ENCODE results near the gene KLF2. TPM values are rescaled to one million over a fixed set of nuclear protein-coding genes. Genes with fewer than 3 reads are reported as not detected.

The KLF2 gene
- total and polyA plus RNA-seq, 7 donors: 3.3 to 35.4 (median 23.1) TPM

GRCh38 chr19:16333001-16333586, 8.5 kb downstream of the KLF2 start:
- Histone ChIP-seq H3K4me1 (peaks cover 6% of the 10 kb centered on the region), H3K27me3 (ENCODE audit: insufficient read depth in 3 of 3, low read length in 2 of 3) (no peaks in the 10 kb centered on the region), H3K27ac (no peak overlapping the region), H3K4me3 (no peak overlapping the region), H3K36me3 (ENCODE audit: insufficient read depth in 1 of 2, low read depth in 1 of 2) (no peaks in the 10 kb centered on the region), H3K9me3 (no peaks in the 10 kb centered on the region)
- 82 to 93% (median 89%) methylated on average over 12 of the region's 12 CpGs for WGBS, 3 donors
- DNase-seq (no peak), ATAC-seq (no peak)
- intact Hi-C loops (cut with DNase I): no loop called here
- TF ChIP-seq CTCF (IDR thresholded peaks at IDR 0.05): no peak

DNA sequence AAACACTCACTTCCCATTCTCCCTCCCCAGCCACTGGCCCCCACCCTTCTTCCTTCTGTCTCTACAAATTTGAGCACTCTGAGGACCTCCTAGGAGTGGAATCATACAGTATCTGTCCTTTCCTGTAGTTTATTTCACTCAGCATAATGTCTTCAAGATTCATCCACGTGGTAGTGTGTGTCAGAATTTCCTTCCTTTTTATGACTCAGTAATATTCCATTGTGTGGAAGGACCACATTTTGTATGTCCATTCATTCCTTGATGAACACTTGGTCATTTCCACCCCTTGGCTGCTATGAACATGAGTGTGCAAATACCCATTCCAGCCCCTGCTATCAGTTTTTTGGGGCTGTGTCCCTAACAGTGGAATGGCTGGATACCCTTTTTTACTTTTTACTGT, 9.8 kb downstream of the KLF2 start:
- WGBS, 3 donors: 59 to 77% (median 62%) methylated on average over 1 of the region's 1 CpG
- Histone ChIP-seq H3K9me3 (no peaks in the 10 kb centered on the region), H3K4me3 (no peak overlapping the region), H3K27me3 (ENCODE audit: insufficient read depth in 3 of 3, low read length in 2 of 3) (no peaks in the 10 kb centered on the region), H3K4me1 (peaks cover 18% of the 10 kb centered on the region), H3K27ac (no peak overlapping the region), H3K36me3 (ENCODE audit: insufficient read depth in 1 of 2, low read depth in 1 of 2) (no peaks in the 10 kb centered on the region)
- intact Hi-C loops (cut with DNase I): no loop called here
- DNase-seq (no peak), ATAC-seq (no peak)
- no peak for TF ChIP-seq CTCF (IDR thresholded peaks at IDR 0.05)

DNA sequence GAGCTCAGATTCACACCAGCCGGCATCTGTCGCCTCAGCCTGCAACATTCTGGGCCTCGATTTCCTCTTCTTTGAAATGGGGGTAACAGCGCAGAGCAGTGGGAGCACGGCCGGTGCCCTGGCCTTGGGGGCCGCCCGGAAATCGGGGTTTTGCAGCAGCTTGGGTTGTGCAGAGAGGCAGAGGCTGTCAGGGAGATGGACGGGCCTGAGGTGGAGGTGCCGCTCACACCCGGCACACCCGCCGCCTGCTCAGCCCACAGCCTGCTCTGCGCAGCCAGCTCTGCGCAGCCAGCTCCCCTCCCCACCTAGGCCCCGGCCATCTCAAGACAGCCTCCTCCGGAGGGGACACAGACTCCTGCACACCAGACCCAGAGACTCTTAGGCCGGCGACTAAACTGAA, 10.6 kb downstream of the KLF2 start:
- DNase-seq: no peak
- TF ChIP-seq CTCF (IDR thresholded peaks at IDR 0.05): no peak
- Histone ChIP-seq H3K36me3 (ENCODE audit: insufficient read depth in 1 of 2, low read depth in 1 of 2) (no peaks in the 10 kb centered on the region), H3K27ac (no peak overlapping the region), H3K4me3 (no peak overlapping the region), H3K4me1 (peaks cover 20% of the 10 kb centered on the region), H3K9me3 (no peaks in the 10 kb centered on the region), H3K27me3 (ENCODE audit: insufficient read depth in 3 of 3, low read length in 2 of 3) (no peaks in the 10 kb centered on the region)
- ATAC-seq: no peak
- WGBS, 3 donors: 93 to 95% (median 94%) methylated on average over 20 of the region's 20 CpGs
- intact Hi-C loops (cut with DNase I): no loop called here

- no peak for TF ChIP-seq CTCF (IDR thresholded peaks at IDR 0.05)
- no peak for ATAC-seq
- 96 to 99% (median 98%) methylated on average over 4 of the region's 4 CpGs for WGBS, 3 donors
Observed at GRCh38 chr19:16336571-16336970, 11.9 kb downstream of the KLF2 start.

More at GRCh38 chr19:16336571-16336970, 11.9 kb downstream of the KLF2 start:
- no peaks in the 10 kb centered on the region for H3K27me3 ChIP-seq (ENCODE audit: insufficient read depth in 3 of 3, low read length in 2 of 3)
- peaks cover 26% of the 10 kb centered on the region for H3K4me1 ChIP-seq
- no peaks in the 10 kb centered on the region for H3K36me3 ChIP-seq (ENCODE audit: insufficient read depth in 1 of 2, low read depth in 1 of 2)
- DNase-seq: no peak
- no peaks in the 10 kb centered on the region for H3K9me3 ChIP-seq
- no peak overlapping the region for H3K4me3 ChIP-seq
- intact Hi-C loops (cut with DNase I): no loop called here
- H3K27ac ChIP-seq: no peak overlapping the region

Measured in psoas muscle (tissue), 8 donors.